GM19395 (cell line): ENCODE data around the gene GAS2.
"Not testable (repeated sequence)": the region's sequence is repeated elsewhere in the genome, so short reads cannot be mapped to it uniquely, and the experiment has no call there.

Source experiments
- ATAC-seq: cut with Tn5 transposase; IDR thresholded peaks from one replicate; pipeline ENCODE4 v1.9.1; 2021; ENCODE audit warnings: mild to moderate bottlenecking, moderate library complexity; ENCODE audit not compliant: unreplicated experiment

The GAS2 gene

GRCh38 chr11:22666325-22666687, at the start of gene GAS2:
TSS of gene GAS2 (plus strand) at chr11:22666611. CDS start at chr11:22674870, 8,259 bp downstream.
- ATAC-seq: peak; percentile 26

- no peak for ATAC-seq
Observed at GRCh38 chr11:22617868-22618267, 48.5 kb upstream of the GAS2 start.

- peak; percentile 64 for ATAC-seq
Observed at GRCh38 chr11:22624742-22625447, 41.5 kb upstream of the GAS2 start.

GRCh38 chr11:22625448-22626287, 40.7 kb upstream of the GAS2 start, which contains the start of gene FANCF:
TSS of gene FANCF (minus strand) at chr11:22625823. CDS start at chr11:22625810, 13 bp downstream.
- ATAC-seq: peak; percentile 96

- ATAC-seq: no peak
Observed at GRCh38 chr11:22626573-22627239, 39.7 kb upstream of the GAS2 start.

- no peak for ATAC-seq
Observed at GRCh38 chr11:22627421-22627820, 39.0 kb upstream of the GAS2 start.

- no peak for ATAC-seq
Observed at GRCh38 chr11:22633354-22633902, 33.0 kb upstream of the GAS2 start.

- no peak for ATAC-seq
Observed at GRCh38 chr11:22634897-22635629, 31.3 kb upstream of the GAS2 start.

- no peak for ATAC-seq
Observed at GRCh38 chr11:22635689-22636088, 30.7 kb upstream of the GAS2 start.

GRCh38 chr11:22640862-22641261, 25.5 kb upstream of the GAS2 start:
- no peak for ATAC-seq

GRCh38 chr11:22641559-22641958, 24.9 kb upstream of the GAS2 start:
- no peak for ATAC-seq

GRCh38 chr11:22652346-22652745, 14.1 kb upstream of the GAS2 start:
- not testable (repeated sequence) for ATAC-seq

GRCh38 chr11:22656130-22656529, 10.3 kb upstream of the GAS2 start:
- no peak for ATAC-seq

GRCh38 chr11:22657101-22657694, 9.2 kb upstream of the GAS2 start:
- peak; percentile 97 for ATAC-seq

- ATAC-seq: no peak
Observed at GRCh38 chr11:22659783-22660182, 6.6 kb upstream of the GAS2 start.

GRCh38 chr11:22666688-22667439, 453 bp downstream of the GAS2 start:
- ATAC-seq: peak; percentile 57

- ATAC-seq: peak; percentile 35
Observed at GRCh38 chr11:22668005-22668796, 1.8 kb downstream of the GAS2 start.

GRCh38 chr11:22669368-22669767, 3.0 kb downstream of the GAS2 start:
- no peak for ATAC-seq

- peak; percentile 36 for ATAC-seq
Observed at GRCh38 chr11:22670830-22671229, 4.4 kb downstream of the GAS2 start.
